Stomach (tissue), 9 donors: ENCODE results near the gene CZIB. TPM values are rescaled to one million over a fixed set of nuclear protein-coding genes. Genes with fewer than 3 reads are reported as not detected.

Experiments
- DNase-seq, 2 donors: peaks; one replicate each; pipeline versions ENCODE4 v3.0.0 to v3.0.0-alpha.2; 2013 to 2019
- H3K27ac ChIP-seq, 5 donors: fragments of 200-600 bp in 4 of 5; sonication (generic) in 4 of 5; one replicate each; pipeline ENCODE4 v1.5.1; 2013 to 2019; ENCODE audit warnings: mild to moderate bottlenecking in 1 of 5, moderate library complexity in 1 of 5
- H3K27me3 ChIP-seq, 3 donors: fragments of 200-600 bp; sonication (generic); one replicate each; pipeline ENCODE4 v1.5.1; 2017 to 2019; ENCODE audit warnings: mixed run types in 1 of 3
- H3K36me3 ChIP-seq, 4 donors: fragments of 200-600 bp; sonication (generic); 1 replicate in 3 of 4; 2 replicates in 1 of 4; pipeline ENCODE4 v1.5.1; 2016 to 2019
- H3K4me1 ChIP-seq, 4 donors: fragments of 200-600 bp; sonication (generic); one replicate each; pipeline ENCODE4 v1.5.1; 2016 to 2019
- H3K4me3 ChIP-seq, 4 donors: fragments of 200-600 bp; sonication (generic) in 3 of 4; one replicate each; pipeline ENCODE4 v1.5.1; 2016 to 2019; ENCODE audit warnings: mild to moderate bottlenecking in 1 of 4
- H3K9me3 ChIP-seq, 4 donors: fragments of 200-600 bp; sonication (generic); one replicate each; pipeline ENCODE4 v1.5.1; 2016 to 2019
- CTCF ChIP-seq, 7 experiments: fragments of 450-650 bp in 4 of 7; fragments of 200-600 bp in 3 of 7; sonication (generic) in 3 of 7; IDR thresholded peaks; one replicate each; pipeline ENCODE4 v1.5.1; 2016 to 2019; ENCODE audit warnings: antibody characterized with exemption in 7 of 7, control low read depth in 2 of 7, mild to moderate bottlenecking in 1 of 7
- EP300 ChIP-seq: sonication (generic); formaldehyde crosslinking; IDR thresholded peaks from one replicate; pipeline ENCODE4 v1.6.1; 2017; ENCODE audit warnings: antibody characterized with exemption
- POLR2A ChIP-seq, 4 donors: fragments of 450-650 bp; IDR thresholded peaks; one replicate each; pipeline ENCODE4 v1.6.1; 2016; ENCODE audit warnings: antibody characterized with exemption in 4 of 4, control low read depth in 2 of 4, mild to moderate bottlenecking in 1 of 4, moderate library complexity in 1 of 4
- POLR2AphosphoS5 ChIP-seq, 3 donors: sonication (generic); formaldehyde crosslinking; IDR thresholded peaks; one replicate each; pipeline ENCODE4 v1.6.1; 2016; ENCODE audit warnings: antibody characterized with exemption in 3 of 3
- WGBS, 5 donors: extraction: QIAGEN DNeasy Blood & Tissue Kit in 3 of 5; methylation state at CpG; one replicate each; pipeline versions ENCODE4 v1.1.5 to v1.1.7; 2013 to 2018; 5-methylcytosine and 5-hydroxymethylcytosine counted together
- intact Hi-C: fragments of 100-400 bp; cut with DNase I; formaldehyde crosslinking; loops from one replicate; pipeline ENCODE4 v1.15.1; 2023; ENCODE audit warnings: low total_unique reads
- polyA plus RNA-seq, 3 donors: library from polyadenylated mRNA; stranded (reverse); fragments of 200-250 nt; gene quantifications; one replicate each; pipeline ENCODE4 v1.2.3, GENCODE V29; 2013
- total RNA-seq, 5 donors: library from RNA; depleted of rRNA; stranded (reverse); fragments of >200 nt; gene quantifications; one replicate each; pipeline versions ENCODE4 v1.1.0 to v1.2.3, GENCODE V29; 2014 to 2016
- donor health status: healthy with polysubstance abuse.
- donor health status: Bipolar disorder and iron deficiency.
- donor health status: healthy.

CZIB gene
- total and polyA plus RNA-seq, 8 donors: 31.6 to 78.8 (median 47.6) TPM

DNA sequence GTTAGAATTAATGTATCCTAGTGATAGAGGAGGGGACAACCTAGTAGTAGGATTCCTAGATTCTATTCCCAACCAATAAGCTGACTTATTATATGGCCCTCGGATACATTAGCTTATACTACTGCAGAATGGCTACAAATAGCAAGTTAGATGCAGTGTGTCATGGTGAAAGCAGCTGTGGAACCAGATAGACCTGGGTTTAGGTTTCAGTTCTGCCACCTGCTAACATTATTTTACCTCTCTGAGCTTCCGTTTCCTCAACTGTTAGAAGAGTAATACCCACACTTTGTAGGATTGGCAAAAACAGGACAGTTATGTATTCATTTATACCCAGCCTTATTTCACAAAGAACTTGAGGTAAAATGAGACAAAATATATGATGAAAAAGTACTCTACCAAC, 39.5 kb upstream of the CZIB start:
- TF ChIP-seq POLR2A (IDR thresholded peaks at IDR 0.05) (no peak), CTCF (IDR thresholded peaks at IDR 0.05) (no peak), EP300 (no peak), POLR2AphosphoS5 (IDR thresholded peaks at IDR 0.05) (no peak)
- intact Hi-C loops: no loop called here
- WGBS, 5 donors: 92 to 98% (median 95%) methylated on average over 2 of the region's 2 CpGs

DNA sequence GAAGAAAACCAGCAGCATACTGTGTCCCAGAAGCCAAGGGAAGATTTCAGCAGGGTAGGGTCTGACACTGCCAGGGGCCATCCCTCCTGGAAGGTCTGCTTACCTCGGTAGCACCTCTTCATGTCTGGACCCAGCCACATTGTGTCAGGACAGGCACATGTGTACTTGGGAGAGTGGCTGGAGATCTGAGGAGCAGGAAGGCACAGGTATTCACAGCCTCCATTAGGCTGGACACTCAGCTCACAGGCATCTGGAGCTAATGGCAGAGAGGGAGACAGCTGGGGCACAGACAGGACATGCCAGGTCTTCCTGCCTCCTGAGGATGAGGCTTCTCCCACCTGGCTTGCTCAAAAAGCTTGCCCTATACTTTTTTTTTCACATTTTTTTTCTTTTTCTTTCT, 37.8 kb upstream of the CZIB start:
- intact Hi-C loops: no loop called here
- no peaks in the 10 kb centered on the region for H3K27me3 ChIP-seq
- no peak for DNase-seq
- H3K36me3 ChIP-seq: peaks cover 0 to 16% (median 0%) of the 10 kb centered on the region in 4 donors
- H3K4me3 ChIP-seq: no peak overlapping the region
- H3K9me3 ChIP-seq: no peaks in the 10 kb centered on the region
- TF ChIP-seq POLR2AphosphoS5 (IDR thresholded peaks at IDR 0.05): no peak
- no peak for TF ChIP-seq CTCF (IDR thresholded peaks at IDR 0.05)
- TF ChIP-seq POLR2A (IDR thresholded peaks at IDR 0.05): no peak
- no peak for TF ChIP-seq EP300
- H3K4me1 ChIP-seq: peaks cover 0 to 11% (median 3%) of the 10 kb centered on the region in 4 donors
- H3K27ac ChIP-seq: peak overlapping the region in 3 of 5 donors; percentile 1 to 40 (median 4)
- WGBS, 5 donors: 34 to 77% (median 55%) methylated on average over 1 of the region's 1 CpG

More for the DNA sequence above, 39.5 kb upstream of the CZIB start:
- DNase-seq: no peak
- H3K27me3 ChIP-seq: no peaks in the 10 kb centered on the region
- H3K4me1 ChIP-seq: peaks cover 0 to 11% (median 3%) of the 10 kb centered on the region in 4 donors
- no peaks in the 10 kb centered on the region for H3K9me3 ChIP-seq
- no peak overlapping the region for H3K4me3 ChIP-seq
- H3K27ac ChIP-seq: no peak overlapping the region
- peaks cover 0 to 28% (median 0%) of the 10 kb centered on the region in 4 donors for H3K36me3 ChIP-seq

GRCh38 chr1:53257454-53258081, 37.1 kb upstream of the CZIB start:
- Histone ChIP-seq H3K9me3 (no peaks in the 10 kb centered on the region), H3K4me3 (no peak overlapping the region)
- 37 to 65% (median 58%) methylated on average over 5 of the region's 5 CpGs for WGBS, 5 donors

DNA sequence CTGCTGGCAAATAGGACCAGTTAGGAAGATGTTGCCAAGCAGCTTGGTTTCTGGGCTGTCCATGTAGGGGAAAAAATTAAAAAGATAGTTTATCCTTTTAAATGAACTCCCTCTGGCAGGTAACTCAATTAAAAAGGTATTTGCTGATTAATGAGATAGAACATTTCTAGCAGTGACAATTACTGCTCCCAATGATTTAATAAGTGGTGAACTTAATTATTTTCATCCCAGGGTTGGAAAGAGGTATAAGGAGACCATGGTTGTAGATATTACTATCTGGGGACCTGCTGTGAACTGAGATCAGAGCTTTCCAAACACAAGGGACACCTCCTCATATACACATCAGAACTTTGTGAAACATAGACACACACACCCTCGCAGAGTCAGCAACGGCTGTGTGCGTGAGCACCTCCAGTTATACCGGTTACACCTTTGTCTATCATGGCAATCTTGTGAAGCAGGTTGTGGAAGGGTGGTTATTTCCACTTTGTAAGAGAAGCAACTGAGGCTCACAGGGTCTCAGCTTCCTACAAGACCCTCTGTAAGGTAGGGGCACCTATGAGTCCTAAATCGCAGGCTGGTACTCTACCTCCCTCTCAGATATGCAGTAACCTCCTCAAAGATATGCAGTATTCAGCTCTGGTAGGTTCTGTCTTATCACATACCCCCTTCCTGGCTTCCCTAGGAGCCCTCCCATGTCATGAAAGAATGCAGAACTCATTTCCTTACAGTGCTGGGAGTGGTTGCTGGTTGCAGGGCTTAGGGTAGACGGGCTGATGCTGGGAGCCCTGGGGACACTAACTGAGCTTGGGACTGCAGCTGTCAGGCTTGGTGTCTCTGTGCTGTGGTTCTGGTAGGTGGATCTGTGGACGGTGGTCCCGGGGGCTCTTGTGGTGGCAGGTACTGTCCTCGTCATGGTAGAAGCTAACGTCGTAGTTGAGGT, 36.3 kb upstream of the CZIB start:
- no peak for TF ChIP-seq EP300
- TF ChIP-seq POLR2AphosphoS5 (IDR thresholded peaks at IDR 0.05): no peak
- TF ChIP-seq CTCF (IDR thresholded peaks at IDR 0.05): no peak
- TF ChIP-seq POLR2A (IDR thresholded peaks at IDR 0.05): no peak
- Histone ChIP-seq H3K27me3 (no peaks in the 10 kb centered on the region), H3K4me3 (no peak overlapping the region), H3K36me3 (peaks cover 0 to 11% (median 0%) of the 10 kb centered on the region in 4 donors), H3K27ac (peak overlapping the region in 3 of 5 donors; percentile 1 to 46 (median 20)), H3K9me3 (no peaks in the 10 kb centered on the region), H3K4me1 (peaks cover 0 to 11% (median 3%) of the 10 kb centered on the region in 4 donors)
- WGBS, 5 donors: 37 to 65% (median 60%) methylated on average over 11 of the region's 11 CpGs
- intact Hi-C loops: no loop called here
- DNase-seq: peak in 1 of 2 donors; percentile 61

More at GRCh38 chr1:53257454-53258081, 37.1 kb upstream of the CZIB start:
- H3K27me3 ChIP-seq: no peaks in the 10 kb centered on the region
- DNase-seq: peak in 1 of 2 donors; percentile 29
- H3K27ac ChIP-seq: peak overlapping the region in 3 of 5 donors; percentile 1 to 46 (median 40)
- no peak for TF ChIP-seq POLR2A (IDR thresholded peaks at IDR 0.05)
- no peak for TF ChIP-seq EP300
- TF ChIP-seq POLR2AphosphoS5 (IDR thresholded peaks at IDR 0.05): no peak
- peaks cover 0 to 16% (median 0%) of the 10 kb centered on the region in 4 donors for H3K36me3 ChIP-seq
- peaks cover 0 to 11% (median 3%) of the 10 kb centered on the region in 4 donors for H3K4me1 ChIP-seq
- intact Hi-C loops: no loop called here
